ENCODE data around the gene OVCH2. TPM values are rescaled to one million over a fixed set of nuclear protein-coding genes. Genes with fewer than 3 reads are reported as not detected.

The OVCH2 gene
- total and polyA plus RNA-seq, 2 experiments from 2014 or later = 0.42 to 1.3 TPM

Other genes starting within 250 kb of the OVCH2 start
- not detected in 2 replicates for gene OLFML1, start 221.0 kb downstream of the OVCH2 start, total RNA-seq (2014; rRNA removed; shearing (Covaris generic))
- 0.12 and 0.21 TPM in 2 replicates for gene OLFML1, start 221.0 kb downstream of the OVCH2 start, polyA plus RNA-seq (2016; fragmentation: Nextera tagmentation; extraction: Ambion mirVana)
- 14.8 and 15.2 TPM in 2 replicates for gene PPFIBP2, start 192.5 kb downstream of the OVCH2 start, total RNA-seq (2014; rRNA removed; shearing (Covaris generic))
- gene PPFIBP2, start 192.5 kb downstream of the OVCH2 start, polyA plus RNA-seq (2016; fragmentation: Nextera tagmentation; extraction: Ambion mirVana) = 6.4 and 7.1 TPM in 2 replicates
- gene CYB5R2, start 33.0 kb downstream of the OVCH2 start, total RNA-seq (2014; rRNA removed; shearing (Covaris generic)) = 30.3 and 40.9 TPM in 2 replicates
- gene CYB5R2, start 33.0 kb downstream of the OVCH2 start, polyA plus RNA-seq (2016; fragmentation: Nextera tagmentation; extraction: Ambion mirVana) = 48.9 and 56.2 TPM in 2 replicates
- 1.3 and 1.5 TPM in 2 replicates for gene OR5P2, start 90.5 kb upstream of the OVCH2 start, total RNA-seq (2014; rRNA removed; shearing (Covaris generic))
- not detected in 2 replicates for gene OR5P2, start 90.5 kb upstream of the OVCH2 start, polyA plus RNA-seq (2016; fragmentation: Nextera tagmentation; extraction: Ambion mirVana)
- gene OR5P3, start 124.4 kb upstream of the OVCH2 start, total RNA-seq (2014; rRNA removed; shearing (Covaris generic)) = 0.58 and 3.5 TPM in 2 replicates
- not detected in 2 replicates for gene OR5P3, start 124.4 kb upstream of the OVCH2 start, polyA plus RNA-seq (2016; fragmentation: Nextera tagmentation; extraction: Ambion mirVana)
- gene OR10A6, start 224.8 kb upstream of the OVCH2 start, total RNA-seq (2014; rRNA removed; shearing (Covaris generic)) = not detected in 2 replicates
- 0.09 and 0.23 TPM in 2 replicates for gene OR10A6, start 224.8 kb upstream of the OVCH2 start, polyA plus RNA-seq (2016; fragmentation: Nextera tagmentation; extraction: Ambion mirVana)
- 0.14 TPM in 1 of 2 replicates, not detected in the other for gene OR10A3, start 235.2 kb upstream of the OVCH2 start, total RNA-seq (2014; rRNA removed; shearing (Covaris generic))
- gene OR10A3, start 235.2 kb upstream of the OVCH2 start, polyA plus RNA-seq (2016; fragmentation: Nextera tagmentation; extraction: Ambion mirVana) = 0.28 and 0.52 TPM in 2 replicates